Measurements from ENCODE around the gene AHDC1. TPM values are rescaled to one million over a fixed set of nuclear protein-coding genes. Genes with fewer than 3 reads are reported as not detected.

AHDC1 gene
- total RNA-seq, 1 donor from 2014 or later, result 61.6 TPM

DNA sequence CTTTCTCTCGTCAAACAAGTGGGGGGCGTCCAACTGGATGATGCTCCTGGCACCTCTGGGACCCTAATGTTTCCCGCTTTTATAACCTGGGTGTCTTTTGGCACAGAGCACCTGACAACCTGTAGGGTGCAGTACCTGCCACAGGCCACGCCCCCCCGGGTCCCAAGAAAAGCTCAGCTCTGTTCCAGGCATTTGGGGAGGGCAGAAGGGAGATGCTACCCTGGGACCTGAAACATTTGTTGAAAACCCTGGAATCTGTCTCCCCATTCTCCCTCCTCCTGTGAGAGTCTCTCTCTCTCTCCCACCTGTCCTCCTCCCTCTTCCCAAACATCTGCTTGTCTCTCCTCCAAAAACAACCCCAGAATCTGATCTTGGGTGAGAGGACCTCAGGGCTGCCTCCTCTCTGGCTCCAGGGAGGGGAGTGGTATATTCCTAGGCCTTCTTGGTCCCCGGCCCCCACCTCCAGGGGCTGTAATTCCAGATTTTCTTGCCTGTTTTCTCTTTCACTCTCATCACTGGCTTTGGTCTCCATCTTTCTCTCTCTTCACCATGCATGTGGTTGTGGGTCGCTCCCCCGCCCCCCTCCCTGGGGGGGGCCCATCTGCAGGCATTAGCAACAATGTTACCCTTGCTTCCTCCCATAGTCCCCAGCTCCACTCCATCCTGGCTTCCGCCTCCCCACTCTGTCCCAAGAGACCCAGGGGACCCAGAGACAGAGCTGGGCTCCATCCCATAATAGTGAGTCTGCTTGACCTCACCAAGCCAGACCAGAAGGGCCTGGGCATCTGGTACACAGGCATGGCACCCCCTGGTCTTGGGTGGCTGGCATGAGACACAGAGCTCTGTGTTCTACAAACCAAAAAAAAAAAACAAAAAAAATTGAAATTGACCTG, 4.1 kb downstream of the AHDC1 start:
- no peak for DNase-seq (ENCODE audit: low spot score)

DNA sequence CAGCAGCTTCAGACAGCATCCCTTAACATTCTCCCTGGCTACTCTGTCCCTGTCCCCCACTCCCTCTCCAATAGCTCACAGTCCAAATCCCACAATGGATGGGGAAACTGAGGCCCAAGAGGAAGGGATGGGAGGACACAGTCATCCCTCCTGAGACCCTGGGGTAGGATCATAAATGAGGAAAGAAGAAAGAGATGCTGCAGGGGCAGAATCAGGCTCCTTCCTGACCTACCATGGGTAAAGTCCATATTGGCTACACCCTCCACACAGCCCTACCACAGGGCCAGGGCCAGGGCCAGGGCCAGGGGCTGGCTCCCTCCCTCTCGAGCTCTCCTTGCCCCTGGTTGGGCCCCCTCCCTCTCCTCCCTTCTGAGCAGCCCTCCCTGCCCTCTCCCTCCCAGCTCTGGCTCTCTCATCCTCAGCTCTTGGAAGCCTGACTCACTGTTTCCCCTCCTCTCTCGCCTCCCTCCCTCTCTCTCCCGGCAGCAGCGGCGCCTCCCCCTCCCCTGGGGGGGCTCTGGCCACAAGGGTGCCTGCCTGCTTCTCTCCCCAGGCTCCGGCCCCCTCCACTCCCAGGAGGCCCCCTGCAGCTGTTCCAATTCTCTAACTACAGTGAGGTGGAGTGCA, 4.9 kb downstream of the AHDC1 start:
- DNase-seq (ENCODE audit: low spot score), result no peak

DNA sequence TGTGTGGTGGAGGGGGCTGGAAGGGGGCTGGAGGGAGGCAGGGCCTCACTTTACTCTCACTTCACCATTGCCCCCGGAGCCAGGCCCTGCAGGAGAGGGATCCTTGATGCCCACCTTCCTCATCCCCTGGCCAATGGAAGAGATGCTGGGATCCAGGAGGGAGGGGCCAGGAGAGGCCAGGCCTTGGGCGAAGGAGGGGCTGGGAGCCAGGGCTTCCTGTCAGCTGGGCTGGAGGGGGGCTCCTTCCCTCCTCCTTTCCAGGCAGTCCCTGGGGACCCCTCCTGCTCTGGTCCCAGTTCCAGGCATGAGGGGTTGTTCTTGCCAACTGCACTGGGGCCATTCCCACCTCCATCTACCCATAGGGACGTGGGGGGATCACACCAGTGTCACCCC, 5.7 kb downstream of the AHDC1 start:
- no peak for DNase-seq (ENCODE audit: low spot score)

DNA sequence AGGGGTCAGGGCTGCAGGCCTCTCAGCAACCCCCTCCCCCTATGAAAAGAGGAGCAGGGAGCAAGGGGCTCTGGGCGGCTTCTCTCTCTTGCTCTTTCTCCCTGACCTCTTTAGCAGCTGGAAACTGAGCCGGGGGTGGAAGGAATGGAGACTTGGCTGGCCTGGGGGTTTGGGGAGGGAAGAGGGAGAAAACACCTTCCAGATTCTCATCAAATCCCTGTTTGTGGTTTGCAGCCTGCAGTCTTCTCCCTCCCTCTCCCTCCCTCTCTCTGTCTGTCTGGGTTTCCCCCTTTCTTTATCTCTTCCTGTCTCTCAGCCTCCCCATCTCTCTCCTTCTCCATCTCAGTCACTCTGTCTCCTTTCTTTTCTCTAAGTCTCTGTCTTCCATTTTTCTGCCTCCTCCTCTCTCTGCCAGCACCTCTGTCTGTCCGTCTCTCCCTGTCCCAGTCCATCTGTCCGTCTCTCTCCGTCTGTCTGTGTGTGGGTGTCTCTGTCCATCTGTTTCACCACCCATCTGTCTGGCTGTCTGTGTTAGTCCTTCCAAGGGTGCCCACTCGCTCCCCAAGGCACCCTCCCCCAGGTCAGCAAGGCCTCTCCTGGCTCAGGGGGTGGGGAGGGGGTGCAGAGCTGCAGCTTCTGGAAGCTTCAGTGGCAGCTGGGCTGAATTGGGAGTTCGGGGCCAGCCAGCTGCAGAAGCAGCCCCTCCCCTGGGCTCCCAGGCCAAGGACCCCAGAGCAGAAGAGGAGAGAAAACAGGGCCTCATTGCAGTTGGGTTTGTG, 6.2 kb downstream of the AHDC1 start:
- no peak for DNase-seq (ENCODE audit: low spot score)

DNA sequence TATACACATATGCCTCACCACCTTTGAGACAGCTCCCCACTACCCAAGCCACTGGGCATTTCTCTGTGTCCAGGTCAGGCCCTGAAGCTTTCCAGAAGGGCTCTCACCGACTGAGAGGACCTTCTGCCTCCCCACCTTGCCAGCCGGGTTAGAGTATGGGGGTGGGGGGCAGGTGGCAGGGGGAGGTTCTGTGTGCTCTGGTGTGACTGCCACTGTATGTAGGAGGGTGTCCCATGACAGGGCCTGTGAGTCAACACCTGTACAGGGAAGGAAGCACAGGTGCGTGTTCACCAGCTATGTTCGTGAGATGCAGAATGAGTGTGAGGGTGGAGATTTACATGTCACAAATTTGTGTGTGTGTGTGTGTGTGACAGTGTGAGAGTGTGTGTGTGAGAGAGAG, 7.0 kb downstream of the AHDC1 start:
- no peak for DNase-seq (ENCODE audit: low spot score)

DNA sequence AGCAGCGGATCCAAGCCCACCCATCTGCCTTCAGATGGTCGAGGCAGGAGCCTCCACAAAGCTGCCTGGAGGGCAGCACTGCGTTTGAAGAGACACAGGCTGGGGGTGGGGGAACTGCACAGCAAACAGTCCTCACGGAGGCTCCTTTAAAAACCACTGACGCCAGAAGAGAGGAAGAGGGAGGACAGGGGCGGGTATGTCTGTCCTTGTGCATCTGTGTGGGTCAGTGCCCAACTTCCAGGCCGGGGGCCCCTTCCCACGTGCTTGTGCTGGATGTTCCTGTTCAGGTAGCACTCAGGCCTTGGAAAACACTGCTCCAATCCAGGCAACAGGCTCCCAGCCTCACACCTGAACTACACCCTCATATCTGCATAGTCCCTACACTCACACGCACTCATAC, 7.7 kb downstream of the AHDC1 start:
- no peak for DNase-seq (ENCODE audit: low spot score)

DNA sequence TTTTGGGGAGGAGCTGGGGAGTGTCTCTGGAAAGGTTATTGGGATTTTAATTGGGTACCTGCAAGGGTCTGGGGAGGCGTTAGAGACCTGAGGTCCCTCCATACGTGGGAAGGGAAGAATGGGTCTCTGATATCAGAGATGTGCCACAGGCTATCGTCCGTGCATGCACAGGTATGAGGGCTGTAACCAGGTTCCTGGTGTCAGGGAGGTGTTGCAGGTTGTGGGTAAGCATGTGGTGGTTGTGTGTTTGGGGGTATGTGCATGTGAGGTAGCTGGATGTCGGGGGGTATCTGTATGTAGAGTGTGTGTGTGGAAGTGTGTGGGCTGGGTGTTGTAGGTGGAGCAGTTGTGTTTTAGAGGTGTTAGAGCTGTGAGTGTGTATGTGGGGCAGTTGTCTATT, 8.3 kb downstream of the AHDC1 start:
- no peak for DNase-seq (ENCODE audit: low spot score)

DNA sequence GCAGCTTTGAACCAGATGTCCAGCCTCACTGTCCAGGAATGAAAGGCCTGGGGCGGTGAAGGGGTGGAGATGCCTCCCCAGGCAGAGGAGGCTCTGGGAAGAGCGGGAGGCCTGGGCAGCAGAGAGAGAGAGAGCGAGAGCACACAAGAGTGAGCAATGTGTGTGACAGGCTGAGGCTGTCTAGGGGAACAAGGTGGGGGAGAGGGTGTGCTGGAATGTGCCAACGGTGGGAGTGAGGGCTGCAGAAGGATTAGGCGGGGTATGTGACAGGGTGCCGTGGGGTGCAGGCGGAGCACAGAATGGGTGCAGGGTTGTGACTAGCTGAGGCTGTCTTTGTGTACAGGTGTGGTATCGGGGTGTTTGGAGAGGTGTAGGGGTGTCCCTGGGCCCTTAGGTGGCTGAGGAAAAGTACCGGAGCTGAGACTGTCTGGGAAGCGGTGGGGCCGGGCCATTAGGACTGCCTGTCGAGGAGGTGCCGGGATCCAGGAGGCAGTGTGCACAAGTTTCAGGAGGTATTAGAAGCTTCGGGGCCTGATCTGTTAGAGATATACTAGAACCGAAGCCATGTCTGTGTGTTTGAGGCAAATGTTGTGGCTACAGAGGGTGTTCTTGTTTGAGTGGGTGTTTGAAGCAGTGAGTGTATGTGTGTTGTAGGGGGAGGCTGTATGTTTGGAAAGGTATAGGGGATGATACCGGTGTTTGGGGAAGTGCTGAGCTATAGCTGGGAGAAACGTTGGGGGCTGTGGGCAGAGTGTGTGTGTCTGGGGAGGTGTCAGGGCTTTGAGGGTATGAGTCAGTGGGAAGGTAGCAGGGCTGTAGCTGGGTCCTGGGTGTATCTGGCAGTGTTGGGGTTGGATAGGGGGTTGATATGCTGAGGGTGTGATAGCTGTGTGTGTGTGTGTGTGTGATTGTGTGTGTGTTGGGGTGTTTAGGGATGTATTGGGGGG, 9.1 kb downstream of the AHDC1 start:
- no peak for DNase-seq (ENCODE audit: low spot score)

DNA sequence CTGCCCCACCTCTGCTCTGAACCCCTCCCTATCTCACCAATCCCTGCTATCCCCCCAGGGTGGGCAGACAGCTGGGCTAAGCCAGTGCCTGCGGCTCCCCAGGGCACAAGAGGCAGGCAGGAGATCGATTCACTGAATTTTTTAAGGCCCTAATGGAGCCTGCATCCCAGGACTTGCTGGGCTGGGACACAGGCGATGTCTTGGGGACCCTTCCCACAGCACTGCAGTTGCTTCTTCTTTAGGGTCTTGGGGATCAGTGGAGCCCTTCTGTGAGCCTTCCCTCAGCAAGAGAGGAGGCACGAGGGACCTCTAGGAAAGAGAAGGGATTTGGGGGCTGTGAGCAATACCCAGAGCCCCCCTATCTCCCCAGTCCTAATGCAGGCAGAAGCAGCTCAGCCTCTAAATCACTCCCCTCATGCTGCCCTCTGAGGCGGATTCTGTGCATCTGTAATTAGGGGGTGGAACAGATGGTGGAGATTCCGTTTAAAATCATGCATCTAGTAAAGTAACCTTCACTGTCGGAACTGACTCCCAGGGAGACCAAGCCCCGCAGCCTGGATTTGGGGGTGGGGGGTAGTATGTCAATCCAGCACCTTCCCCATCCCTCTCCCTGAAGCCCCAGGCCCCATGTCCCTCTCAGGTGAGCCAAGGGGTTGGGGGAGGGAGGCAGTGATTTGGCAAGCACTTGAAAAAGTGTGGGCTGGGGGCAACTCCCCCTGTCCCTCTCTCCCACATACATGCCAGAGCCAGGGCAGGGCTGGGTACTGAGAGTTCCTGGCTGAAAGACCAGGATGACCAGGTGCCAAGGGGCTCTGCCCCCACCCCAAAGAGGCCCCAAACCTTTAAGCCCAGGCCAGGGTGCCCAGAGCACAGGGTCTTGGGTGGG, 10.0 kb downstream of the AHDC1 start:
- no peak for DNase-seq (ENCODE audit: low spot score)

DNA sequence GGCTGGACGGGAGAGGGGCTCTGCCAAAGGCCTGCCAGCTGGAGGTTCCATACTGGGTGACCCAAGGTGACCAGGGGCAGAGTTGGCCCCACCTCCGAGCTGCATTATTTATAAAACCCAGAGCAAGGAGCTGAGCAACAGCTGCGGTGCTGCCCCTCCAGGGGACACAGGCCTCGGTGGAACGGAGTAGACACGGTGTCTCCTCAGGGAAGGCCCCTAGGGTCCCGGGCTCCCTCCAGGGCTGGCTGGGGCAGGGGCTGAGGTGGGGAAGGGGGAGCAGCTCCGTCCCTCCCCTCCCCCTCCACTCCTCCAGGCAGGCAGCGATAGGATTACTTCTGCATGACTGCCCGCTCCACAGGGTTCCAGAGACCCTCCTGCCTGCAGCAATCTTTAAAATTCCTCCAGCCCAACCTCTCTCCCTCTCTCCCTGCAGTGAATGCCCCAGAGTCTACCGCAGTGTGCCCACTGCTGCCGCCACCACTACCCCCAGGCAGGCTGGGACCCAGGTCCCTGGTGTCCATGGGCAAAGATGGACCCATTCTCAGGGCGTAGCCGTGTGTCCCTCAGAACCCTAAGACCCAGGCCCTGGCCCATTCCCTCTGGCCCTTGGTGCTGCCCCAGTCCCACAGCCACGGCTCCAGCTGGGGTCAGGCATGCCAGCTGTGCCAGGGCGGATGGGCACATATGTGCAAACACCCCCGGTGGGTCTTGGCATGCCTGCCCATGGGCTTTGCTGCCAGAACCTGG, 10.8 kb downstream of the AHDC1 start:
- no peak for DNase-seq (ENCODE audit: low spot score)

DNA sequence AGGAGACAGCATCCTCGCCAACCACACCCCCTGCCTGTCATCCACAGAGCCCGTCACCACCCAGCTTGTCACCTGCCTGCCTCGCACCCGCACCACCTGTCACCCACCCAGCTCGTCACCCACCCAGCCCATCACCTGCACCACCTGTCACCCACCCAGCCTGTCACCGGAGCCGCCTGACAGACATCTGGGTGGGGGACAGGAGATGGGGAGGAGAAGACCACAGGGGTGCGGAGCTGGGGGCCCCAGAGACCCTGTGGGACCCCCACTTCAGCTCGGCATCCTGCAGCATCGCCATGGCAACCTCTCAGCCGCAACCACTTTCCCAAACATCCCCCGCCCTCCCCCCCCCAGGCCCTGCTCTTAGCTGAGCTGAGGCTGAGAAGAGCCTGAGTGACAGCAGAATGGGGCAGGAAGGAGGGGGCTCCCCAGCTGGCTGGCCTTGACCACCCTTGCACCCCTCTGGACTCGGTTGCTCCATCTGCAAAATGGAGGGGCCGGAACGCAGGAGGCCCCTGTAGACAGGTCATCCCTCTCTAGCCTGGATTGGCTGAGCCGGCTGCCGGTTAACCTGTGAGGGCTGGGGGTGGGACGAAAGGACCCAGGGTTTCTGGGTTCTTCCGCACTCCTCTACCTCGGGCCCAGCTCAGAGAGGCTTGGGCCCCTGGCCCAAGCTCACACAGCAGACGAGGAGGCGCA, 11.6 kb downstream of the AHDC1 start:
- DNase-seq (ENCODE audit: low spot score), result no peak

DNA sequence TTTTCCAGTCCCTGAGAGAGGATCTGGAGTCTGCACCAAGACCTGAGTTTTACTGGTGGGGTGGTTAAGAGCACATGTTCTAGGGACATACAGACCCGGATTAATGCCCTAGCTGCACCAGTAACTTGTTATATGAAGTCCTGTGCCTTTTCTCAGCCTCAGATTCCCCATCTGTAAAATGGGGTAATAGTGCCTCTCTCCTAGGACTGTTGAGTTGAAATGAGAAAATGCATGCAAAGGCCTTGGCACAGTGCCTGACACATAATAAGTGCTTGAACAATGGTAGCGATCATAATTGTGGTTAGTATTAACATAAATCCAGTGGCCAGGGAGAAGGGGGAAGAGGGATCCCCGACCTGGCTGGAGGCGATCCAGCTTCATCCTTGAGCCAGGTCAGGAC, 12.3 kb downstream of the AHDC1 start:
- no peak for DNase-seq (ENCODE audit: low spot score)

DNA sequence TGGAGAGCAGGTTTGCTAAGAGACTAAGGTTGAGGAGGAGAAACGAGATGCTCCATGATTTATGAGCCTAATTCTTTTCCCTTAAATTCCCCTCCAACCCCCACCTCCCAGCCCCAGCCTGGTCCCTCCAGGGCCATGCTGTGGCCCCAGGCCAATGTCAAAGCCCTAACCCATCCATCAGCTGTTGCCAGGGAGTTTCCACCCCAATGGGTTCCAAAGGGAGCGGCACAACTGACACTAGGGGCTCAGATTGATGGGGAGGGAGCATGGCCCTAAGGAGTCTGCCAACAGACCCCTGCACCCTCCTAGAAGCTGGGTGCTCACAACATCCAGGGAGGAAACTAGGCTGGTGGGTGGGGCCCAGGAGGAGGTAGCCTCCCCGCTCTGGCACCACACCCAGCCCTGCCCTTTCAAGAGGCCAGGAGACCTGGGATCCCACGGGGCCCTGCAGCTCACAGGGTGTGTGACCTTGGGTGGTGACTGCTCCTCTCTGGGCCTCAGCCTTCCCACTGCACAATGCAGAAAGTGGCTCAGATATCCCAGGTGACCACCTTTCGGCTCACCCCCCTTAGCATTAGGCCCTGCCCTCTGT, 12.9 kb downstream of the AHDC1 start:
- no peak for DNase-seq (ENCODE audit: low spot score)

DNA sequence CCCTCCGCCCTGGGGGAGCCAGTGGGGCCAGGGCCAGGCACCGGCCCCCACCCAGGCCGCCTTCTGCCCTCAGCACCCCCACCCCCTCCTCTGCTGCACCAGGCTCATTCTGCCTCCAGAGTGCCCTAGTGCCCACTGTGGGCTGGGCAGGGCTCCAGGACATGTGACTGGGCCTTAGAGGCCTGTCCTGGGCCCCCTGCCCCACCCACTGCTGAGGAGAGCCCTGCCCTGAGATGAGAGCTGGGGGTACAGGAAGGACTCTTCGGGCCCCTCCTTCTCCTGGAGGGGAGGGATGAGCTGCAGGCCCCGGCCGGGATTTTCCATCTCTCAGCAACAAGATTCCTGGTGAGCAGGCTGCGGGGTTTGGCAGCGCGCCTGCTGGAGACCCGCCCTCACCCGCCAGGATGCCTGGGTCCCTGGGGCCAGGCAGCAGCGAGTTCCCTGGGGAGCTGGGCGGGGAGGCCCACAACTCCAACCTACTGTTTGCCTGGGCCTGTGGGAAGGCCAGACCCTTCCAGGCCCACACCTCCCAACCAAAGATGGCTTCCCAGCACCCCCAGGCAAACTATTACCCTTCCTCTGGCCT, 14.0 kb downstream of the AHDC1 start:
- DNase-seq (ENCODE audit: low spot score), result no peak

DNA sequence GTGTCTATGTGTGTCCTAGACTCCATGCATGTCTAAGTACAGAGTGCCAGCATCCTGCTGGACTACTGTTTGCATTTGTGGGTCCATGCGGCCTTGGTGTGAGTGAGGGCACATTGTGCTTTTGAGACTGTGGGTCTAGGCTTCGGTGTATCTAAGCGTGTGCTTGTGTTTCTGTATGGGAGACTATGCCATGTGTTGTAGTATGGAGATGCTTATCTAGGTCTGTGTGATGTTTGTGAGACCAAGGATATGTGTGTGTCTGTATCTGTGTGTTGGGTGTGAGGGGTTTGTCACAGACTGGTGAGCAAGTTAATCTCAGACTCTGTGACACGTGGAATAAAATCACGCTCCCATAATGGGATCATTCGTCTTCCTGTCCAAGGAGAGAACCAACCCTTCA, 14.5 kb downstream of the AHDC1 start:
- no peak for DNase-seq (ENCODE audit: low spot score)

DNA sequence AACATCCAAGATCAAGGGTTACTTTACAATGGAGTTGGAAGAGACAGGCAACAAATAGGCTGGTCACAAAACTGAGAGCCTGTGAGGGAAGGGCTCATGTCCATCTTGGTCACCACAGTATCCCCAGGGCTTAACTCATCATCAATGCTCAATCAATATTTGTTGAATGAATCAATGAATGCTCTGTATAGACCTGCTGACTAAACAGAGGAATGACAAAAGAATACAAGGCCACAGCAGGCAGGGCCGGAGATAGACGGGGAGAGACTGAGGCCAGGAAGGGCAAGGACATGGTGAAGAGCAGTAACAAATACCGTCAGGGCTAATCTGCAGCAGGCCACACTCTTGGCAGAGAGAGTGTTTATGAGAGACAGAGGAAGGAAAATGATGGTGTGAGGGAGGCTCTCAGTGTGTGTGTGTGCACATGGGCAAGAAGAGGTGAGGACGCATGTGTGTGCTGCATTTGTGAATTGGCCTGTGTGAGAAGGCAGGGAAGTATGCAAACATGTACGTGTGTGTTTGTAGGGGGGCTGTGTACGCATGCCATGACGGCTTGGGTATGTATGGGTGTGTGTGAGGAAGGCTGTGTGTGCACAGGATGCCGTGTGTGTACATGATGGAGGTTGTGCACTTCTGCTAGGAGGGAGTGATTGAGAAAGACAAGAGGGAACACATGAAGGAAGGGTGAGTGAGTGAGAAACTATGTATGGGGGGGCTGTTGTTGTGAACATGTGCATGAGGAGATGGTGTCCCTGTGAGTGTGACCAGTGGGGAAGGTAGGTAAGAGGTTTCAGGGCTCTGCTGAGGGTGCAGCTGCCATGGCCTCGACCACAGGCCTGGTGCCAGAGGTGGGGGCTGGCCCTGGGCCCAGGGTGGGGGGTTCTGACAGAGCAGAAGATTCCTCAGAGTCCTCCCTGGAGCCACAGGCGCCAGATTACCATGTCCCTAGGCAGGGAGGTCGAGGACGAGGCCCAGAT, 15.4 kb downstream of the AHDC1 start:
- DNase-seq (ENCODE audit: low spot score), result no peak

DNA sequence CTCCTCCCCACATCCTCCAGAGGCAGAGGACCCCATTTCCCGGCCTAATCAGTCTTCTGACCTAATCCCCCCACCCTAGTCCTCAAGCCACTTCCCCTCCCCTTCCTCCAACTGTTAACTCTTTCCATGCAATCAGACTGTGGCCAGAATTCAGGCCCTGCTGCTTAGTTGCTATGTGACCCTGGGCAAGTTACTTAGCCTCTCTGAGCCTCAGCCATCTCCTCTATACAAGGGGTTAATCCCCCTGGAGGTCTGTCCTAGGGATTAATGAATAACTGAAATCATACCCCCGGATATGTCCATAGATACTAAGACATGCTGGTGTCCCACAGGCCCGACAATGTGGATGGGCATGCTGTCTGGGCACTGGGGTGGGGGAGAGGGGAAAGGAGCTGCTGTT, 18.3 kb downstream of the AHDC1 start:
- no peak for DNase-seq (ENCODE audit: low spot score)
